Measurements from ENCODE around the gene SPC24. TPM values are rescaled to one million over a fixed set of nuclear protein-coding genes. Genes with fewer than 3 reads are reported as not detected.

Gene SPC24
- total and polyA plus RNA-seq, 2 donors (not counting 3 experiments of a cell fraction or from before 2014, with no cell fraction given): 19.8 to 70.0 TPM

GRCh38 chr19:11108746-11109145 lies 46.8 kb downstream of the SPC24 start:
- Histone ChIP-seq H4K20me1 (replicated peaks; ENCODE audit: control insufficient read depth, extremely low read depth, insufficient read depth, low read length) (no peaks in the 10 kb centered on the region), H3K27me3 (ENCODE audit: control insufficient read depth in 2 of 2, insufficient read depth in 2 of 2, low read length in 2 of 2) (no peaks in the 10 kb centered on the region), H3K9ac (replicated peaks; ENCODE audit: extremely low read depth, insufficient read depth, low read length) (no peak overlapping the region), H3K4me3 (replicated peaks in 1 of 3; ENCODE audit: insufficient read depth in 1 of 3, low read depth in 1 of 3, low read length in 3 of 3) (no peak overlapping the region), H3K79me2 (ENCODE audit: control insufficient read depth, insufficient read depth, low read length) (peaks cover 52% of the 10 kb centered on the region), H3K4me2 (ENCODE audit: insufficient read depth, low read length) (no peak overlapping the region), H3K9me3 (replicated peaks; ENCODE audit: control insufficient read depth, insufficient read depth, low read length) (no peaks in the 10 kb centered on the region), H3K9me1 (replicated peaks; ENCODE audit: control insufficient read depth, extremely low read depth, insufficient read depth, low read length) (no peaks in the 10 kb centered on the region), H3K4me1 (ENCODE audit: control insufficient read depth, extremely low read depth, insufficient read depth, low read length) (no peaks in the 10 kb centered on the region), H3K36me3 (ENCODE audit: control insufficient read depth in 2 of 2, extremely low read depth in 1 of 2, insufficient read depth in 2 of 2, low read length in 2 of 2) (peaks cover 35 to 38% of the 10 kb centered on the region in 2 experiments), H2AFZ (ENCODE audit: low read depth, low read length) (no peak overlapping the region), H3K27ac (ENCODE audit: insufficient read depth, low read depth, low read length) (no peak overlapping the region)
- CTCF ChIA-PET: interaction anchor here (0.9 to 1.0 kb wide), 2 partner anchors 17 to 73 kb away, joined by 3 to 5 read pairs; no protein-coding TSS in a partner anchor
- dilution Hi-C loops (cut with MboI; ENCODE audit: extremely low pct_ligation_motif_present, low sequenced_read_pairs) (no loop called here), intact Hi-C loops (cut with micrococcal nuclease) (no loop called here)
- no TSS peak for BruUV-seq (replicated peaks)
- TF ChIP-seq JUN (IDR thresholded peaks at IDR 0.05; ENCODE audit: borderline replicate concordance, insufficient read depth, insufficient read length, low read depth) (no peak), MYC (IDR thresholded peaks at IDR 0.05; ENCODE audit: low read depth, low read length) (no peak), POLR2A (IDR thresholded peaks at IDR 0.05; ENCODE audit: low read depth, low read length) (no peak), FOS (IDR thresholded peaks at IDR 0.05; ENCODE audit: borderline replicate concordance, insufficient read depth, low read length) (no peak), POLR2AphosphoS5 (IDR thresholded peaks at IDR 0.05; ENCODE audit: insufficient read depth, low read depth, low read length) (no peak), GATA2 (IDR thresholded peaks at IDR 0.05; ENCODE audit: insufficient read depth, insufficient read length, low read depth, low read length) (no peak), CTCF (IDR thresholded peaks at IDR 0.05; ENCODE audit: extremely low read depth in 1 of 2, insufficient read depth in 1 of 2, low read depth in 1 of 2, low read length in 2 of 2) (no peak), EZH2 (IDR thresholded peaks at IDR 0.05; ENCODE audit: borderline replicate concordance, low read depth, low read length, severe bottlenecking) (no peak)
- TF ChIP-seq, protein P1, sequence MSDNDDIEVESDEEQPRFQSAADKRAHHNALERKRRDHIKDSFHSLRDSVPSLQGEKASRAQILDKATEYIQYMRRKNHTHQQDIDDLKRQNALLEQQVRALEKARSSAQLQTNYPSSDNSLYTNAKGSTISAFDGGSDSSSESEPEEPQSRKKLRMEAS (IDR thresholded peaks at IDR 0.05; ENCODE audit: insufficient read depth, insufficient read length): no peak
- DNase-seq (ENCODE audit: low read depth, low spot score) (no peak), FAIRE-seq (peak; percentile 8)
- POLR2A ChIA-PET: no interaction called here

Data from endothelial cell of umbilical vein (primary cell).